KMS-11 (cell line): Measurements from ENCODE around the gene ABCC3.

Experiments used
- H2AFZ ChIP-seq: fragments of 200-600 bp; sonication (generic); 2 replicates; pipeline ENCODE4 v1.6.1; 2016; ENCODE audit warnings: antibody characterized with exemption, mixed run types, low read depth
- H3K27ac ChIP-seq: fragments of 200-600 bp; sonication (generic); 2 replicates; pipeline ENCODE4 v1.6.1; 2016; ENCODE audit warnings: mild to moderate bottlenecking, mixed run types
- H3K27me3 ChIP-seq: fragments of 200-600 bp; sonication (generic); 2 replicates; pipeline ENCODE4 v1.6.1; 2017; ENCODE audit warnings: mild to moderate bottlenecking, low read depth, mixed run types, moderate library complexity; ENCODE audit not compliant: insufficient read depth
- H3K36me3 ChIP-seq: fragments of 200-600 bp; sonication (generic); 2 replicates; pipeline ENCODE4 v1.6.1; 2017; ENCODE audit warnings: mild to moderate bottlenecking, mixed run types; ENCODE audit not compliant: insufficient read depth
- H3K4me1 ChIP-seq: fragments of 200-600 bp; sonication (generic); 2 replicates; pipeline ENCODE4 v1.6.1; 2016; ENCODE audit warnings: mild to moderate bottlenecking, low read depth, mixed run types; ENCODE audit not compliant: poor library complexity, severe bottlenecking
- H3K4me2 ChIP-seq: fragments of 200-600 bp; sonication (generic); 2 replicates; pipeline ENCODE4 v1.7.0; 2016; ENCODE audit warnings: mild to moderate bottlenecking, mixed run types
- H3K4me3 ChIP-seq: fragments of 200-600 bp; sonication (generic); IDR thresholded peaks from 2 replicates; pipeline ENCODE4 v1.6.1; 2017; ENCODE audit warnings: low read depth, low read length, mixed read lengths; ENCODE audit not compliant: insufficient read depth
- H3K79me2 ChIP-seq: fragments of 200-600 bp; sonication (generic); 2 replicates; pipeline ENCODE4 v1.6.1; 2016; ENCODE audit warnings: low read depth, mixed run types; ENCODE audit not compliant: insufficient read depth
- H3K9ac ChIP-seq: fragments of 200-600 bp; sonication (generic); 2 replicates; pipeline ENCODE4 v1.6.1; 2016; ENCODE audit warnings: mild to moderate bottlenecking, mixed run types
- H4K20me1 ChIP-seq: fragments of 200-600 bp; sonication (generic); 2 replicates; pipeline ENCODE4 v1.6.1; 2016; ENCODE audit warnings: mild to moderate bottlenecking, mixed run types; ENCODE audit not compliant: insufficient read depth
- CTCF ChIP-seq: fragments of 200-600 bp; sonication (generic); conservative IDR thresholded peaks from 2 replicates; pipeline ENCODE4 v1.6.1; 2017; ENCODE audit warnings: low read depth, mild to moderate bottlenecking, antibody characterized with exemption, low read length, moderate library complexity, mixed read lengths

The ABCC3 gene

GRCh38 chr17:50602836-50603235, 31.8 kb upstream of the ABCC3 start:
- H3K4me1 ChIP-seq, result peaks cover 10% of the 10 kb centered on the region
- H3K36me3 ChIP-seq, result no peaks in the 10 kb centered on the region
- no peak overlapping the region for H3K27ac ChIP-seq

GRCh38 chr17:50603340-50603739, 31.3 kb upstream of the ABCC3 start:
- Histone ChIP-seq H3K79me2 (no peaks in the 10 kb centered on the region), H3K36me3 (no peaks in the 10 kb centered on the region)

More at GRCh38 chr17:50602836-50603235, 31.8 kb upstream of the ABCC3 start:
- no peaks in the 10 kb centered on the region for H4K20me1 ChIP-seq
- H3K9ac ChIP-seq, result no peak overlapping the region
- H3K27me3 ChIP-seq, result peaks cover 86% of the 10 kb centered on the region
- no peak overlapping the region for H3K4me3 ChIP-seq
- H3K4me2 ChIP-seq, result no peak overlapping the region
- no peaks in the 10 kb centered on the region for H3K79me2 ChIP-seq
- no peak for TF ChIP-seq CTCF
- H2AFZ ChIP-seq, result no peak overlapping the region

GRCh38 chr17:50604513-50604912, 30.2 kb upstream of the ABCC3 start:
- no peaks in the 10 kb centered on the region for H3K36me3 ChIP-seq
- H3K27ac ChIP-seq, result no peak overlapping the region
- H3K9ac ChIP-seq, result no peak overlapping the region
- H3K27me3 ChIP-seq, result peaks cover 96% of the 10 kb centered on the region
- no peak overlapping the region for H2AFZ ChIP-seq
- no peak for TF ChIP-seq CTCF
- peaks cover 5% of the 10 kb centered on the region for H3K4me1 ChIP-seq
- H3K4me2 ChIP-seq, result no peak overlapping the region
- H3K79me2 ChIP-seq, result no peaks in the 10 kb centered on the region
- H4K20me1 ChIP-seq, result no peaks in the 10 kb centered on the region
- H3K4me3 ChIP-seq, result no peak overlapping the region

More at GRCh38 chr17:50603340-50603739, 31.3 kb upstream of the ABCC3 start:
- H3K27ac ChIP-seq, result no peak overlapping the region
- peaks cover 88% of the 10 kb centered on the region for H3K27me3 ChIP-seq
- peak; percentile 43 for TF ChIP-seq CTCF
- H3K4me3 ChIP-seq, result no peak overlapping the region
- H4K20me1 ChIP-seq, result no peaks in the 10 kb centered on the region
- no peak overlapping the region for H3K4me2 ChIP-seq
- H3K9ac ChIP-seq, result no peak overlapping the region
- peaks cover 9% of the 10 kb centered on the region for H3K4me1 ChIP-seq
- H2AFZ ChIP-seq, result no peak overlapping the region

- H3K79me2 ChIP-seq, result no peaks in the 10 kb centered on the region
- H3K4me1 ChIP-seq, result peaks cover 5% of the 10 kb centered on the region
- H3K36me3 ChIP-seq, result no peaks in the 10 kb centered on the region
- peaks cover 99% of the 10 kb centered on the region for H3K27me3 ChIP-seq
- no peak overlapping the region for H3K9ac ChIP-seq
- H3K4me3 ChIP-seq, result no peak overlapping the region
- no peak for TF ChIP-seq CTCF
- H3K27ac ChIP-seq, result no peak overlapping the region
- no peak overlapping the region for H3K4me2 ChIP-seq
- no peak overlapping the region for H2AFZ ChIP-seq
- H4K20me1 ChIP-seq, result no peaks in the 10 kb centered on the region
Observed at GRCh38 chr17:50605429-50605828, 29.3 kb upstream of the ABCC3 start.
